SU-DHL-6 (cell line): Measurements from ENCODE around the gene CARD14.

Source experiments
- CTCF ChIP-seq: fragments of 200-600 bp; sonication (generic); IDR thresholded peaks from one replicate; pipeline ENCODE4 v1.5.1; 2017; ENCODE audit warnings: antibody characterized with exemption, mild to moderate bottlenecking, low read length, moderate library complexity; ENCODE audit not compliant: insufficient read depth, poor library complexity, severe bottlenecking
- EZH2phosphoT487 ChIP-seq: fragments of 200-600 bp; sonication (generic), shearing (Covaris generic); conservative IDR thresholded peaks from 2 replicates; pipeline ENCODE4 v1.6.1; 2018; ENCODE audit warnings: mild to moderate bottlenecking, antibody characterized with exemption, low read length, moderate library complexity, mixed read lengths

DNA sequence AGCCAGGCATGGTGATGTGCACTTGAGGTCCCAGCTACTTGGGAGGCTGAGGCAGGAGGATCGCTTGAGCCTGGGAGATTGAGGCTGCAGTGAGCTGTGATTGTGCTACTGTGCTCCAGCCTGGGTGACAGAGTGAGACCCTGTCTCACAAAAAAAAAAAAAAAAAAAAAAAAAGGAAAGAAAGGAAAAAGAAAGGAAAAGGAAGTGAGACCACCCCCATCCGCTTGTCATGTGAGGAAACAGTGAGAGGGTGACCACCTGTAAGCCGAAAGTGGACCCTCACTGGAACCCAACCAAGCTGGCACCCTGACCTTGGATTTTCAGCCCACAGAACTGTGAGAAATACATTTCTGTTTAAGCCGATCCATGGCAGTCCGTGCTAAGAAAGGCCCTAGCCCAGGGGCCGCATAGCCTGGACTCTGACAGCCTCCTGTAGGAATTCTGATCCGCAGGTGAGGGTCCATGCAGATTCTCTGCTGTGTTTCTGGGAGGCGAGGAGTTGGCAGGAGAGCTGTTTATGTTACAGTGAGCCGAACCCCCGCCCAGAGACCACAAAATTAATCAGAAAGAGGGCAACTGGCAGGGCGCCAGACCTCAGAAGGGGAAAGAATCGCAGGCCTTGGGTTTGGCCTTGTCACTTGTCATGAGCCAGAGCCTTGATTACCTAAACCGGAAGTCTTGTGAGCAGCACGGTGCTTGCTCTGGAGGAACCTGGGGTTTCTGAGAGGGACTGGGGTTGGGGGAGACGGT is 49.4 kb downstream of the CARD14 start:
- no peak for TF ChIP-seq CTCF
- TF ChIP-seq EZH2phosphoT487: no peak
